Measurements from ENCODE around the gene ODAD4.

GRCh38 chr17:41942626-41943373 lies 12.4 kb downstream of the ODAD4 start:
- TF ChIP-seq POLR2A (IDR thresholded peaks at IDR 0.05; ENCODE audit: low read length) (no peak), GATA1 (IDR thresholded peaks at IDR 0.05; ENCODE audit: low read depth, low read length) (no peak)

Measured in erythroblast (primary cell).